Right cardiac atrium (tissue), 5 donors: ENCODE measurements around the gene MTA2. TPM values are rescaled to one million over a fixed set of nuclear protein-coding genes. Genes with fewer than 3 reads are reported as not detected.
"Not testable (repeated sequence)": the region's sequence is repeated elsewhere in the genome, so short reads cannot be mapped to it uniquely, and the experiment has no call there.

Experiments
- ATAC-seq, 2 donors: fragments of 200-7000 bp; cut with Tn5 transposase; one replicate each; pipeline versions ENCODE4 v1.8.0 to v1.9.1; 2020; ENCODE audit warnings: moderate library complexity in 2 of 2, mild to moderate bottlenecking in 1 of 2
- DNase-seq, 3 donors: peaks; one replicate each; pipeline ENCODE4 v3.0.0-alpha.2; 2020
- H3K27ac ChIP-seq: one replicate; pipeline ENCODE4 v1.5.1; 2013; ENCODE audit warnings: mild to moderate bottlenecking, low read length, control low read depth, moderate library complexity
- H3K27me3 ChIP-seq: one replicate; pipeline ENCODE4 v1.6.1; 2013; ENCODE audit not compliant: control insufficient read depth, insufficient read depth
- H3K4me1 ChIP-seq: one replicate; pipeline ENCODE4 v1.6.1; 2013; ENCODE audit warnings: low read length; ENCODE audit not compliant: control insufficient read depth, insufficient read depth
- H3K4me3 ChIP-seq: one replicate; pipeline ENCODE4 v1.5.1; 2013; ENCODE audit warnings: low read length, control low read depth
- H3K9me3 ChIP-seq: one replicate; pipeline ENCODE4 v1.6.1; 2013; ENCODE audit warnings: low read length; ENCODE audit not compliant: control insufficient read depth
- WGBS: extraction: QIAGEN DNeasy Blood & Tissue Kit; methylation state at CpG from one replicate; pipeline ENCODE4 v1.1.7; 2013; 5-methylcytosine and 5-hydroxymethylcytosine counted together
- intact Hi-C, 4 donors: fragments of 100-400 bp; cut with DNase I; formaldehyde crosslinking; loops; one replicate each; pipeline versions ENCODE4 v1.11.0 to v1.14.0; 2022 to 2023
- polyA plus RNA-seq: library from polyadenylated mRNA; stranded (reverse); fragments of 200-250 nt; gene quantifications from one replicate; pipeline ENCODE4 v1.2.3, GENCODE V29; 2013
- total RNA-seq, 4 donors: library from RNA; stranded (reverse); fragmentation: NEBNext Ultra II Directional; extraction: Animal tissue kit (Norgen Biotek cat#: 25700); gene quantifications; one replicate each; pipeline ENCODE4 v1.2.1, GENCODE V29; 2021
- donor health status: healthy with polysubstance abuse.
- donor health status: DM: no; HTN: yes; CAD: no.
- donor health status: DM: no; HTN: no; CAD: no.
- donor health status: DM: no; HTN: yes; CAD: no; lungs with severe emphysema.
- donor health status: DM: yes; HTN: yes; CAD: no.

MTA2 gene
- total and polyA plus RNA-seq, 5 donors: 24.1 to 47.6 (median 38.0) TPM

DNA sequence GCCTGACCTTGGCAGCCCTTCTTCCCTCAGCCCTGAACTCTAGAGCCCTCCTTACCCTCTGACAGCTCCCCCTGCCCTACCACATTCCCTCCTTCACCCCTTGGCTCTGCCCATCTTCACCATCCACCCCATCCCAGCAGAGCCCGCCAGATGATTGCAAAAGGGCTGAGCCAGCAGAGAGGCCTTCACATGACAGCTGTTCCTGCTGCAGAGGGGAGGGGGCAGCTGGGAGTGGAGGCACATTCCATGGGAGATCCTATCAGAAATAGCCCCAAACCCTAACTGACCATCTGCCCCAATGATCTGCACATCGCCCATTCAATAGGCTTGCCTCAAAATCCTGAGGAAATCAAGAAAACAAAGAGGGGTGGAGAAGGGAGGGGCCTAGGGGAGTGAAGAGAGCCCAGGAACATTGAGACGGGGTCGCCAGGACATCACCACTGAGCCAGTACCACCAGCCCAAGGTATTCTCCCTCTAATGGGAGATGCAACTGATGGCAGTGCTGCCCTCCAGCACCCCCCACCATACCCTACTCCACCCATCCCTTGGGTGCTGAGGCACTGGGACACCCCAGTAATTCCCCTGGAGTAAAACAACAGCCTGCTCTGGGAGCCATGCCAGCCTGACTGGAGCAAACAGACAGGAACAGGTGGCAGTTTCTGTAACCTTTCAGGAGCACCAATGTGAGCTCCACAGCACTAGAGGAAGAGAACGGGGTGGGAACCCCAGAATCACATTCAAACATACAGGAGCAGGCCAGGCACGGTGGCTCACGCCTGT is 47.1 kb downstream of the MTA2 start:
- Histone ChIP-seq H3K27me3 (no peaks in the 10 kb centered on the region), H3K27ac (peak overlapping the region; percentile 100), H3K4me3 (no peak overlapping the region), H3K9me3 (no peaks in the 10 kb centered on the region), H3K4me1 (peaks cover 43% of the 10 kb centered on the region)
- ATAC-seq: no peak
- peak in 1 of 3 donors; percentile 66 for DNase-seq
- WGBS: 77% methylated on average over 7 of the region's 7 CpGs
- intact Hi-C loops: loop anchor here in 1 of 4 donors (10.0 kb wide), 1 partner anchor 130 kb away; no protein-coding TSS in a partner anchor

DNA sequence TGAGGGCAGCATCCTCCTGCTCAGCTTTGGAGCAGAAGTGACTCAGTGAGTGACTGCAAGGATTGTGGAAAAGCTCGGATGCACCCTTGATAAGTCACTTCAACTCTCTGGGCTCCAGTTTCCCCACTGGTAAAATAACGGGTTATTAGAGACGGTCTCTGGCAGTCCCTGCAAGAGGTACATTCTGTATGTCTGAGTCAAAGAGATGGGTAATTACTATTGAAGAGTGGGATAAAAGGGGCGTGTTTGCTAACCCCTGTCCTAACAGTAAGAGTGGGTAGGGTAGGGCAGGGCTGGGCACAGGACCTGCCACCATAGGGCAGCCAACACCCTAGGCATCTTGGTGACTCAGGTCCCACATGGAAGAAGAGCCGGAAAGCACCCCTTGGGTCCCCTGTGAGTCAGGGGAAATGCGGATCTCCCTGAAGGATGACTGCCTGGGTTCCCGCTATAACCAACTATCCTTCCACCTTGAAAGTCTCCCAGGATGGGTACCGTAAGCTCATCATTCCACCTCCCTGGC is 47.8 kb downstream of the MTA2 start:
- WGBS: 76% methylated on average over 8 of the region's 8 CpGs
- ATAC-seq (no peak), DNase-seq (peak in 1 of 3 donors; percentile 20)
- H3K27me3 ChIP-seq: no peaks in the 10 kb centered on the region
- no peaks in the 10 kb centered on the region for H3K9me3 ChIP-seq
- H3K4me3 ChIP-seq: no peak overlapping the region
- peak overlapping the region; percentile 100 for H3K27ac ChIP-seq
- H3K4me1 ChIP-seq: peaks cover 43% of the 10 kb centered on the region
- intact Hi-C loops: loop anchor here in 1 of 4 donors (10.0 kb wide), 1 partner anchor 129 kb away; no protein-coding TSS in a partner anchor

DNA sequence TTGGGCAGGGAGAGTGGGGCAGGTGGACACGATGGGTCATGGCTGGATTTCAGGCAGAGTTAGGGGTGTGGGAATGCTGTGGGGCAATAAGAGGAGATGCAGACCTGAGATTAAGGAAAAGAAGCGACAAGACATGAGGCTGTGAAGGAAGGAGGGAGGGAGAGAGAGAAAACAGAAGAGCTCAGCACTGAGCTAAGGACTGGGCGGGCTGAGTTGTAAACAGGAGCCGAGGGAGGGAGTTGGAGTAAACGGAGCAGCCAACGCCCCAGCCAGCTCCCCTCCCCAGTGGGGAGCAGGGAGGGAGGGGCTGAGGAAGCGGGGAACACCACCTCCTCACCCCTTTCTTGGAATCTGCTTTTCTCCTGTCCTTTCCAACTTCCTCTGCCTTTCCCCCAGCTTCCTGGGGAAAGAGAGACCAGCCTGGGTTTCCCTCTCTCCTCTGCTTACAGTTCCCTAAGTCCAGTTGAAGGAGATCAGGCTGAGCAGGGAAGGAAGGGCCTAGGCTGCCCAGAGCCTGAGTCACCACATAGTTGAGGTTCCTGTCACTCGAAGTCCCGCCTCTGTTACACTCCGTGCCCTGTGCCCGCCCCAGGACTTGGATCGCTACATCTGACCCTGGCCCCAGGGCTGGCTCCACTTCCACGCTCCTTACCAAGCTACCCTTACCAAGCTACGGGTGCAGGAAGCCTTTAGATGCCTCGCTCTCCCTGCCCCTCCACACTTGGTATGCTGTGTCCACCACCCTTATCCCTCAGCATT is 48.4 kb downstream of the MTA2 start:
- no peak overlapping the region for H3K4me3 ChIP-seq
- WGBS: 8% methylated on average over 15 of the region's 15 CpGs
- DNase-seq (peak; percentile 87 to 93 (median 91)), ATAC-seq (peak; percentile 88 to 89)
- H3K4me1 ChIP-seq: peaks cover 46% of the 10 kb centered on the region
- intact Hi-C loops: loop anchor here in 1 of 4 donors (10.0 kb wide), 1 partner anchor 128 kb away; no protein-coding TSS in a partner anchor
- no peaks in the 10 kb centered on the region for H3K9me3 ChIP-seq
- peak overlapping the region; percentile 100 for H3K27ac ChIP-seq
- H3K27me3 ChIP-seq: no peaks in the 10 kb centered on the region

DNA sequence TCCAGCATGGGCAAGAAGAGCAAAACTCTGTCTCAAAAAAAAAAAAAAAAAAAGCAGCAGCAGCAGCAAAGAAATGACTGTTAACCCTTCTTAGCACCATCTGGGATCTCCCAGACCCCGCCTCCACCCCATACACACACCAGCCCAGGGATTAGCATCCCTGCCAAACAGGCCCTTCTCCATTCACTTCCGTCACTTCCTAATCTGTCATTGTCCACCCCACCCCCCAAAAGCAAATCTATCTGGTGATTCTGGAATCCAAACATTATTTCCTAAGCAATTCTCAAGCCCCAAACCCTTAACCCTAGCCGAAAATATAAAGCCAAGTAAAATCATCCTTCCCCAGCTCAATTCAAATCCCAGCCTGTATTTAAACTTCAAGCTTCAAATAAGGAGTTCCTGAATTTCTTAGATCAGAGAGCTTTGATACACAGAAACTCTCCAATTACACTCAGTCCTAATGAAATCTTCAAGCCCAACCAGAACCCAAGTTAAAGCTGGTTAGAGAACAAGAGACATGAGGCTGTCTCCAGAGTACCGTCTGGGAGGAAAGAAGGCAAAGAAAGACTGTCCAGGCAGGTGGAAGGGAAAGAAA is 49.1 kb downstream of the MTA2 start:
- peaks cover 46% of the 10 kb centered on the region for H3K4me1 ChIP-seq
- intact Hi-C loops: loop anchor here in 1 of 4 donors (10.0 kb wide), 1 partner anchor 128 kb away; no protein-coding TSS in a partner anchor
- DNase-seq (peak in 2 of 3 donors; percentile 46 to 70), ATAC-seq (no peak)
- H3K27ac ChIP-seq: peak overlapping the region; percentile 100
- no peak overlapping the region for H3K4me3 ChIP-seq
- no peaks in the 10 kb centered on the region for H3K27me3 ChIP-seq
- 17% methylated on average over 4 of the region's 4 CpGs for WGBS
- H3K9me3 ChIP-seq: no peaks in the 10 kb centered on the region

DNA sequence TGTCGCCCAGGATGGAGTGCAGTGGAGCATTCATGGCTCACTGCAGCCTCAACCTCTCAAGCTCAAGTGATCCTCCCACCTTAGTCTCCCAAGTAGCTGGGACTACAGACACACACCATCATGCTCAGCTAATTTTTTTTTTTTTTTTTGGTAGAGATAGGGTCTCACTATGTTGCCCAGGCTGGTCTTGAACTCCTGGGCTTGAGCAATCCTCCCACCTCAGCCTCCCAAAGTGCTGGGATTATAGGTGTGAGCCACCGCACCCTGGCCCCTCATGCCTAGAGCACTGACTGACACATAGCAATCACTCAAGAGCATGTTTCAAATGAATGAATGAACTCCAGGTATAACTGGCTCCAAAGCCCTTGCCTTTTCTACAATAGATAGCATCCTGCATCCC is 51.2 kb downstream of the MTA2 start:
- not testable (repeated sequence) for H3K4me3 ChIP-seq, ATAC-seq, DNase-seq, H3K27me3 ChIP-seq, H3K9me3 ChIP-seq, H3K27ac ChIP-seq
- 95% methylated on average over 2 of the region's 2 CpGs for WGBS
- intact Hi-C loops: loop anchor here in 1 of 4 donors (10.0 kb wide), 1 partner anchor 126 kb away; no protein-coding TSS in a partner anchor
- peaks cover 31% of the 10 kb centered on the region for H3K4me1 ChIP-seq

DNA sequence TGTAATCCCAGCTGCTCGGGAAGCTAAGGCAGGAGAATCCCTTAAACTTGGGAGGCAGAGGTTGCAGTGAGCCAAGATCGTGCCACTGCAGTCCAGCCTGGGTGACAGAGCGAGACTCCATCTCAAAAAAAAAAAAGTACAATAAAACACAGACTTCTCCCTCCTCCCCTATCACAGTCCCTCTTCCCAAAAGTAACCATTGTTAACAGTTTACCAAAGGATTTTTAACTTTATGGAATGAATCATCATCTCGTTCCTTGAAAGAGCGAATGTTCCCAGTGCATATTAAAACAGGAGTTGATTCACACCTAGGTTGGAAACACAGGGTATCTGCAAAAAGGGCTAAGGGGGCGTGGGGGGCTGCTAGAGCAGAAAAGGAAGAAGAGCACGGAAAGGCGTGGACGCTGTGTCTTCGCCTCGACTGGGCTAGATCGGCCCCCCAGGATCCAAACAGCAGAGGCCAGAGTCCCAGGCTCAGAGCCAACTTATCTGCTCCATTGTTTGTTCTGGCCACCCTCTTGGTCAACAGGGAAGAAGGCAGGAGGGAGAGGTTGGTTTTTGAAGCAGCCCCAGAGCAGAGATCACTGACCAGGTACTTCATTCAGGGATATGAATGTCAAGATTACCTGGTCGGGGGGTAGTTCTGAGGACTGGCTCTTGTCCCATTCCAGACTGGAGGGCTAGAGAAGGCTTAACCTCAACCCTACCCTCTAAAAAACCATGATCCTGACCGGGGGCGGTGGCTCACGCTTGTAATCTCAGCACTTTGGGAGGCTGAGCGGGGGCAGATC is 52.9 kb downstream of the MTA2 start:
- Histone ChIP-seq H3K27me3 (no peaks in the 10 kb centered on the region), H3K4me3 (no peak overlapping the region), H3K9me3 (no peaks in the 10 kb centered on the region), H3K4me1 (peaks cover 17% of the 10 kb centered on the region), H3K27ac (peak overlapping the region; percentile 58)
- peak; percentile 65 to 85 (median 79) for DNase-seq
- intact Hi-C loops: loop anchor here in 3 of 4 donors (10.0 kb wide), 2 partner anchors 144 to 154 kb away; no protein-coding TSS in a partner anchor
- no peak for ATAC-seq
- 38% methylated on average over 17 of the region's 17 CpGs for WGBS

DNA sequence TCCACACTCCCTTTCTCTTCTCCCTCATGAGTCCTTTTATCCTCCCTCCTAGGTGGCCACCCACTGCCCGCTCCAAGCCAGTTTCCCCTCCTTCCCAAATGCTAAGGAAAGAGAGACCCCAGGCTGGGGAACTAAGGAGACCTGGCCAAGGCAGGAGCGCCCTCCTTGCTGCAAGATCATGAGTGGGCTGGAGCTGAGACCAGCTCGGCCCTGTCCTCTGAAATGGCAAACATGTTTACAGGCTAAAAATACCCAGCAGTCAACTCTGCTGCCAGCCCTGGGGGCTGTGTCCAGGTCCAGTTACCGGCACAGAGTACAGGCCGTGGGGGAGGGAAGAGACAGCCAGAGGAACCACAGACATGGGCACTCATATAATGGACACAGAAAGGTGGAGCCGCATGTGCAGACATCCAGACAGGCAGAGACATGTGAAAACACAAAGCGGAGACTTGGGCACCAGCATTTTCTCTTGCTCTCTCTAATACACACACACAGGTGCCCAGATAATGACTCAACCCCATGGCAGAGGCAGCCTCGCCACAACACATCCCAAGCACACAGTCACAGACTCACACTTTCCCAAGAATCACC is 53.9 kb downstream of the MTA2 start:
- intact Hi-C loops: loop anchor here in 3 of 4 donors (10.0 kb wide), 2 partner anchors 143 to 153 kb away; no protein-coding TSS in a partner anchor
- Histone ChIP-seq H3K27ac (peak overlapping the region; percentile 95), H3K27me3 (no peaks in the 10 kb centered on the region), H3K4me3 (peak overlapping the region; percentile 96), H3K9me3 (no peaks in the 10 kb centered on the region), H3K4me1 (peaks cover 10% of the 10 kb centered on the region)
- DNase-seq (peak; percentile 36 to 83 (median 79)), ATAC-seq (peak in 1 of 2 donors; percentile 0)
- WGBS: 36% methylated on average over 8 of the region's 8 CpGs

DNA sequence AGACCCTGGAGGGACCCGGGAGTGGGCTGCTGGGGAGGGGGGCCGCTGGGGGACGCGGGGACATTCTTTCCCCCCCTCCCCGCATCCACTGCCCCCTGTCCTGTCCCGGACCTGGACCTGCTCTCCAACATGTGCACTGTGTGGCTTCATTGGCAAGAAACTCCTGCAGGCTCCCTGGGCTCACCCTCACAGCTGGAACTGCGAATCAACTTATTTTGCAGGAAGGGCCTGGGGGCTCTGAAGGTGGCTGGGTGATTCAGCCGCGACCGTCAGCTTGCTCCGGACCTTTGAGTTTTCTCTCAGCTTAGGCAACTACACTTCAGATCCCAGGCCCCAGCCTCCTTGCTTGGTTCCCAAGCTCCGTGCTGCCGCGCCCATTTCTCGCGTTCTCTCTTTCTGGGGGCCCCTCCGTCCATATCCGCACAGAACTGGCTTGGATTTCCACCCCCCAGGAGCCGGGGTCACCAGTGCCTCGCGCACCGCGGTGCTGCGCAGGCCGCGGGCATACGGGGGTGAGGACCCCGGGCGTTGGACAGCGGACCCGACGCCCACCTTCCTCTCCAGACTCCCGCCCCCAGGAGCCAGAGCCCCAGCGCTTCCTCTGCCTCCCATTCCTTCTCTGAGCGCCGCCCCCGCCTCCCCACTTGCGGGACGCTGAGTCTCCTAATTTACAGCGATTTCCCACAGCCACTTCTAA is 54.6 kb downstream of the MTA2 start:
- intact Hi-C loops: loop anchor here in 3 of 4 donors (10.0 kb wide), 2 partner anchors 142 to 152 kb away; no protein-coding TSS in a partner anchor
- Histone ChIP-seq H3K27me3 (no peaks in the 10 kb centered on the region), H3K27ac (peak overlapping the region; percentile 95), H3K9me3 (no peaks in the 10 kb centered on the region), H3K4me1 (peaks cover 12% of the 10 kb centered on the region), H3K4me3 (peak overlapping the region; percentile 96)
- DNase-seq (peak; percentile 28 to 81 (median 76)), ATAC-seq (no peak)
- WGBS: 3% methylated on average over 40 of the region's 40 CpGs

DNA sequence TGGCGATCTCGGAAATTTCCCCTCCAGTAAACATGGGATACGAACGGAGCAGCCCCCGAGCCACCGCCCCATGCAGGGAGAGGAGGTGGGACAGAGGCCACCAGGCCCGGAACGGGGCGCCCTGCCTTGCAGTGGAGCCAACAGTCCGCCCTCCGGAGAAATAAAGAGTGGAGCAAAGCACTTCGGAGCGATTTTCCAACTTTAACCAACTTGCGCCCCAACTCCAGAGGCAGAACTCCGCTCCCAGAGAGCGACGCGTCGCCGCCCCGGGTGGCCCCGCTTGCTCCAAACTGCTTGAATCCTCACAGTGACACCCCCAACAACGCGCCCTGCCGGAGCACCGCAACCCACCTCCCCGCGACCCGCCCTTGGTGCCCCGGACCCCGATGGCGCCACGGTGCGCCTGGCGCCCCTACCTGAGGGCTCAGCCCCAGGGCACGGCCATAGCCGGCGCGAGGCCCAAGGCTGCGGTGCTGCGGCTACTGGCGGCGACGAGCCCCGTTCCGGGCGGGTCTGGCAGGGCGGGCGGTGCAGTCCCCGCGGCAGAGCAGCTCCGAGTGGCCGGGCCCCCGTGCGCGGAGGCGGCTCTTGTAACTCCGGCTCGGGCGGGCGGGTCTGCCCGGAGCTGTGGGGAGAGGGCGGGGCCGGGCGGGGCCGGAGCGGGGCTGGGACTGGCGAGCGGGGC is 55.3 kb downstream of the MTA2 start, which contains the start of gene AHNAK:
AHNAK (minus strand) TSS at position 563 of the 685 bp plus-strand sequence. CDS start 10,708 bp downstream, outside the sequence.
- H3K4me3 ChIP-seq: peak within 1 kb of the TSS; percentile 96
- H3K27ac ChIP-seq: peak within 1 kb of the TSS; percentile 100
- no peaks in the 10 kb centered on the region for H3K9me3 ChIP-seq
- no peaks in the 10 kb centered on the region for H3K27me3 ChIP-seq
- DNase-seq: peak; percentile 86 to 96 (median 96)
- peaks cover 9% of the 10 kb centered on the region for H3K4me1 ChIP-seq
- under 1% methylated on average over 69 of the region's 69 CpGs for WGBS
- intact Hi-C loops: loop anchor here in 3 of 4 donors (10.0 kb wide), 2 partner anchors 142 to 152 kb away; no protein-coding TSS in a partner anchor
- ATAC-seq: peak; percentile 68 to 77
